ENCODE measurements around the gene RABL3.
"Not testable (repeated sequence)": the region's sequence is repeated elsewhere in the genome, so short reads cannot be mapped to it uniquely, and the experiment has no call there.

The RABL3 gene, protein sequence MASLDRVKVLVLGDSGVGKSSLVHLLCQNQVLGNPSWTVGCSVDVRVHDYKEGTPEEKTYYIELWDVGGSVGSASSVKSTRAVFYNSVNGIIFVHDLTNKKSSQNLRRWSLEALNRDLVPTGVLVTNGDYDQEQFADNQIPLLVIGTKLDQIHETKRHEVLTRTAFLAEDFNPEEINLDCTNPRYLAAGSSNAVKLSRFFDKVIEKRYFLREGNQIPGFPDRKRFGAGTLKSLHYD

DNA sequence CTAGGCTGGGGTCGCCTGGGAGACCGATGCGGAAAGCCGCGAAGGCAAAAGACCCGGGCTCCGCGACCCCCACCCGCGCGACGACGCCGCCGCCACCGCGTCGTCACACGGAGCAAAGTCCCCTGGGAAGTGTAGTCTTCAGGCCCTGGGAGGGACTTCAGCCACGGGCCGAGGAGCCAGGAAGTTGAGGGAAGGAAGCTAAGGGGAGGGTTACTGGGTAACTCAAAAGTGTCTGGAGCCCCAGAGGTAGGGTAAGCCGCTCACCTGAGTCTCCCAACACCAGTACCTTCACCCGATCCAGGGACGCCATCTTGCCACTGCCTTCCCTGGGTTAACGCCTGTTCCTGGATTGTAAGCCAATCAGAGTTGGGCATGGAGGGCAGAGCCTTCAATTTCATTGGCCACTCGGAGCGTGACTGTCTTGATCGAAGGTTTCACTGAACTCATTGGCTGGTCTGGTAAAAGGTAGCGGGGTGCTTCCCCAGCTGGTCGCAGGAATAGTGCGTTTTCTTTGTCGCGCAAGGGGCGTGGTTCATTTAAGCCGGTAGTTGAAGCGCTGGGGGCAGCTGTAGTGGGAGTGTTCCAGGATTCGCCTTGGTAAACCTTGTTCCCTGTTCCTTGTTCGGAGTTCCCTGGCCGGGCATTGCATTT lies at the start of gene RABL3, which contains the start of gene GTF2E1:
RABL3 (minus strand) TSS at position 319 of the 651 bp plus-strand sequence; CDS start at position 310, 9 bp downstream.
GTF2E1 (plus strand) TSS at position 547 of the 651 bp plus-strand sequence. CDS start 7,809 bp downstream, outside the sequence.
- peak; percentile 99 for DNase-seq

DNA sequence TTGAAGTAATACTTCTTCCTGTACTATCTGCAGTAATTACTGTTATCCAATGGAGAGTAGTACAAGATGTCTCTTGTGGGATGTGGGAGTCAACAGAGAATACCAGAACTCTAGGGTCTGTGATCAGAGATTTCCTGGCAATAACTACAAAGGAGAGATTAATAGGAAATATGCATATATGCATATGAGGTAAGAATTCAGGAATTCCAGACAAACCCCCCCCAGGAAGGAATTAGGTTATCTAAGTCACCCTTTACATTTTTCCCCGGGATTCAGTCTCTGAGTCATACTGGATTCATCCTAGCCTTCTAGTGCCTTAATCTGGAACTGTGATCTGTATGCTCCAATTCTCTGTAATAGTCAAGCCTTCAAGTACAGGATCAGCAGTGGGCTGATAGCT lies 49.6 kb upstream of the RABL3 start:
- DNase-seq: no peak

DNA sequence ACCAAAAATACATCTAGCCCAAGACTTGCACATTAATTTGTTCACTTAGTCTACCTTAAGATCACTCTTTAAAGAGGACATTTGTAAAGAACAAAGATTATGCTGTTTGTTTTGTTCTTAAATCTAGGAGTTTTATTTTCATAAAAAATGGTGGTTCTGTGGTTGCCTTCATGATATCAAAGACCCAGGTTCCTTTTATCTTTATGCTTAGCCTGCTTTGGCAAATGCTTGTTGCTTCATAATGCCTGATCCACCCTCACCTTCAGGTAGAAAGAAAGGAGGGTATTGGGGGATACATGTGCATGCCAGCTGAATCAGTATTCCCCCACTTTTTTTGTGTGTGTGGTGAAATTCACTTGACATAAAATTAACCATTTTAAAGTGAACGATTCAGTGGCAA lies 48.7 kb upstream of the RABL3 start:
- no peak for DNase-seq

DNA sequence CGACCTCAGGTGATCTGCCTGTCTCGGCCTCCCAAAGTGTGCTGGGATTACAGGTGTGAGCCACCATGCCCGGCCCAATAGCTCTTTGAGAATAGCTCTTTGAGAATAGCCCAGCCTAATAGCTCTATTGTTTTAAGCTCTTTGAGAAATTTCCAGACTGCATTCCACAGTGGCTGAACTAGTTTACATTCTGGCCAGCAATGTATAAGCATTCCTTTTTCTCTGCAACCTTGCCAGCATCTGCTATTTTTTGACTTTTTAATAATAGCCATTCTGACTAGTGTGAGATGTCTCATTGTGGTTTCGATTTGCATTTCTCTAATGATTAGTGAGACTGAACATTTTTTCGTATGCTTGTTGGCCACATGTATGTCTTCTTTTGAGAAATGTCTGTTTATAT lies 43.5 kb upstream of the RABL3 start:
- not testable (repeated sequence) for DNase-seq

DNA sequence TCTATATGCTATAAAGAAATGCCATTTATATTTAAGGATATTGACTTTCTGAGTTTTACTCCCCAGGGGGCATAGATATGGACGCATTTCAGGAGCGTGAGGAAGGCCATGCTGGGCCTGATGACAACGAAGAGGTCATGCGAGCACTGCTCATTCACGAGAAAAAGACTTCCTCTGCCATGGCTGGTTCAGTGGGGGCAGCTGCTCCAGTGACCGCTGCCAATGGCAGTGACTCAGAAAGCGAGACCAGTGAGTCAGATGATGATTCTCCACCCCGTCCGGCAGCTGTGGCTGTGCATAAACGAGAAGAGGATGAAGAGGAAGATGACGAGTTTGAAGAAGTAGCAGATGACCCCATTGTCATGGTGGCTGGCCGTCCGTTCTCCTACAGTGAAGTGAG lies 38.7 kb upstream of the RABL3 start:
- no peak for DNase-seq

DNA sequence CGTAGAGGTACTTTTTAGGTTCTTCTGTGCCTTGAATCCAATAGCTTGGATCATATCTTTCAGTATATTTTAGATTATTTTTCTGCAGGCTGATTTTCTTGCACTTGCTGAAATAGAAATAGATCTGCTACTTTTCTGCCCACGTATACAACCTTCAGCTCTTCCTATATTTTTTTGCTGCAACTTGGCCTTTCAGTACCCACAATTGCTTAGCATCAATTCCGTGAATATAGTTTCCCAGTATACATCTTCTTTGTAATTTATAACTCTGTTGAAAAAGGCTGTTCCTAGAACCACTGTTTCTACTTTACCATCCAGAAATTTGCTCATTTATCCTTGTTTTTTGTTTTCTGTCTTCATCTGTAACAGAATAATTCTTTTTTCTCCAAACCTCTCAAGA lies 36.5 kb upstream of the RABL3 start:
- no peak for DNase-seq

DNA sequence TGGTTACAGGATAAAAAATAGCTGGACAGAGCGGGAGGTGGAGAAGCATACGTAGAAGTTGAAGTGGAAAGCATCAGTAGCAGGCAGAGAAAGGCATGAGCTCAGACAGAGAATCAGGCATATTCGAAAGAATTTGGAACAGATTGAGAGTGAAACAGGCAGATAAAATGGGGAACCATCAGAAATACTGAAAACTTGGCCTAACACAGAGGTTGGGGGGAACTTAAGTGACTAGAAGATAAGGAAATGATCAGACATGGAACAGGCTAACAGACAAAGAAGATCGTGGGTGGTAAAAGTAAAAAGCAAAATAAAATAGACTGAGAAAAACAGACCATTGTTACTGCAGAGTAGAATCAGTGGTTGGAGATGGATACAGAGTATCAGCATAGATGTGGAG lies 33.1 kb upstream of the RABL3 start:
- no peak for DNase-seq

DNA sequence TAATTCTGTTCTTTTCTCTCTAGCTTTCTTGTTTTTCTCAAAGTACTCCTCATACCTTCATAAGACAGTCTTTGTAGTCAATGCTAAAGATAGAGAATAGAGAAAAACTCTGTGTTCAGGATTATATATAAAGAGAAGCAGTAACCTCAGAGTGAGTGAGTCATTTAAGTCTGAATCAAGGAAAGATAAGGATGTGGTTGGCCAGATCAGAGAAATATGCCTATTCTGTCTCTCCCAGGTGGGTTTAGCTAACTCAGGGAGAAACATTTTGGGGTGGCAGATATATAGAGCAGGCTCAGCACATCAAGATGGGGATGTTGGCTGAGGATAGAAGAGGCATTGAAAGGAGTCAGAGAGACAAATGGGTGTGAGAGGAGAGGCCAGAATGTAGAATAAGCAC lies 31.6 kb upstream of the RABL3 start:
- DNase-seq: no peak

DNA sequence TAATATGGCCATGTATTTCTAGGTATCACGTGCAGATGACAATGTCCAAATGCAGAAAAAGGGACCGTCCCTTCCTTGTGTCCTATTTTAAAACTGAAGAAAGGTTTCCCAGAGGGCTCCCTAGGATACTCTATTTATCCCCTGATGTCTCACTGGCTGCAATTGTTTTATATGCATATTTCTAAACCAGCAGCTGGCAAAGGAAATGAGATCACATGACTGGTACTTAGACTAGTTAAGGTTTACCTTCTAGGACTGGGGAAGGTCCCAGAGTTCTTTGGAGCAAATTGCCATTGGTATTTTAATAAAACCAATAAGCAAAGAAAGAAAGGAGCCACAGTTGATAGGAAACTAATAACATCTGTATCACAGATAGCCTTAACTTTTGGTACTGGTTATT lies 29.8 kb upstream of the RABL3 start:
- DNase-seq: no peak

DNA sequence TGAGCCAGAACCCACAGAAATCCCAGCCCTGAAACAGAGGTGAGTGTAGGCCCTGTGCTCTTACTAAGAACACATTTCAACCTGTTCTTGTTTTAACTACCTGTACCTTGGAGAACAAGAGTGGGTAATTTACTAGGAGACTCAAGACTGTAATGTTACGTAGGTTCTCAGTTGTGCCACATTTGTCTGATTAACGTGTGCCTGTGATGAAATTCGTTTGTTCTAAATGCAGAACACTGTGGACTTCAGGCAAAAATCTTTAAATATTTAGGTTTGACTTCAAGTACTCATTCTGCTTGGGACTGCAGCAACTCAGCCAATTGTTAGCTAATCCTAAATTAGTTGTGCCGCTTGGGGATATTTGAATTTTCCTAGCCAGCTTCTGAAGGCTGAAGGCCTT lies 28.6 kb upstream of the RABL3 start:
- DNase-seq: no peak

DNA sequence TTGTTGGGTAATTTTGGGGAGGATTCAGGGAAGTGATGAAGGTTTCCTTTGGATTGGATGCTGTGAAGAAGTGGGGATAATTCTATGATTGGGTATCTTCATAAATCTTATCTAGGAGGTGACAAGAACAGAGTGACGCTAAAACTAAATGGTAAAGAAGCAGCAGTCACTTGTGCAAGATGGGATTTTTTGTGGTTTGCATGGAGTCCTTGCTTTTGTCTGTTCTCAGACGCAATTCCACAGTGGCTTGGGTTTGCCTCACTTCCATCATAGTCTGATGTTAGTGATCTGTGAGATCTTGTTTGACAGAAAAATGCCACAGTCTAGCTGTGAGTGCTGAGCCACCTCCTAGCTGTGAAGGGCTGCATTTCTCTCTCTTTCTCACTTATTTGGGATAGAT lies 27.1 kb upstream of the RABL3 start:
- DNase-seq: no peak

DNA sequence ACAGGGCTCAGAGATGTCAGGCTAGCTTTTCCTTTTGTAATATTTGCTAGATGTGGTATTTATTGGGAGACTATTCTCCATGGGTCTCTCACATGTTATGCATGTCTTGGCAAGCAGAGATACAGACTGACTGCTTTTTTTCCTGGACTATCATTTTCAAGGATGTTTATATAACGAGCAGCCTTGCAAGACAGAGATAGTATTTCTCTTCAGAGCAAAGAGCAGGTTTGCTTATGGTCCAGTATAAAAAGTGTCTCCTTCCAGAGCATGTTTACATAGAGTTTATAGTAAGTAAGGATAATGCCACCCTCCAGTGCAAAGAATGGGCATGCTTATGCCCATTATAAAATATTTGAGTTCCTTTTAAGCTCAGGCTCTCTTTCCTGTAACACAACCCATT lies 24.8 kb upstream of the RABL3 start:
- DNase-seq: no peak

DNA sequence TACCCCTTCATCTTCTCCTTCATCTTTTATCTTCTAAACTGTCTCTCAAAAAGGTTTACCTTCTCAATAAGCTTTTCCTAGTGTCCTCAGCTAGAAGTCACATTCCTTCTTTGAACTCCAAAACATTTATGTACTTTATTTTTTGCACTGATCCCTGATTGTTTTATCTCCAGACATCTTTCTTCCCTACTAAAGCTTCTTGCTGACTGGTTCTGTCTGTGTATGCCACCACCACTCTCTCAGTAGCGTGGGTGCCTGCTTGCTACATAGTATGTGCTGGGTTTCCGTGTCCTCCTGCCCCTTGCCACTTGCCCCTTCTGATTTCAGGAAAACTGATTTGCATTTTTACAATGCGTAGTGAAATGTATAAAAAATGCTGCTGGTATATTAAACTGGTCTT lies 24.3 kb upstream of the RABL3 start:
- DNase-seq: no peak

DNA sequence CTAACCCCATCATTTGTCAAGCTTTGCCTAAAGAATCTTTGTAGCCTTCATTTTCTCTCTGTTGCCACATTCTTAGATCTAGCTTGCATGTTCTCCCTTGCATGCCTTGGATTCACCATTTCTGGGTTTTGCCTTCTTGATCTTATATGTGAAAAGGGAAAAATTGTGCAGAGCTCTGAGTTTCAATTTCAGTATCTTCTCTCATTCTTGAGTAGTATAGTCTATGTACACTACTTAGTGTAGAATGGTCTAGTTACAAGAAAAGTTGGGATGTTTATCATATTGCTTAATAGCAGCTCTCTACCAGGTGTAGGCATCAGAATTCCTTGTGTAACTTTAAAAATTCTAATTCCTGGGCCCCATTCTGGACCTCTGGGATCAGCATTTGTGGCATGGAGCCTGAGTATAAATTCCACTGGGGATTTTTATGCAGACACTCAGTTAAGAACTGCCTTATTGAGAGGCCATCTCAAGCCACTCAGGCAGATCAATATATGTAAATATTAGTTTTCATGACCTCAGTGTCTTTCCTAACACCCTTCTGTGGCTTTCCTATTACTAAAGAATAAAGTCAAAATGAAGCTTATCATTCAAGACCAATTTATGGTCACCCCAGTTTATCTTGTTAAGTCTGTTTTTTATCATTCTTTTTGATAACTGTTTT lies 23.6 kb upstream of the RABL3 start:
- DNase-seq: no peak

DNA sequence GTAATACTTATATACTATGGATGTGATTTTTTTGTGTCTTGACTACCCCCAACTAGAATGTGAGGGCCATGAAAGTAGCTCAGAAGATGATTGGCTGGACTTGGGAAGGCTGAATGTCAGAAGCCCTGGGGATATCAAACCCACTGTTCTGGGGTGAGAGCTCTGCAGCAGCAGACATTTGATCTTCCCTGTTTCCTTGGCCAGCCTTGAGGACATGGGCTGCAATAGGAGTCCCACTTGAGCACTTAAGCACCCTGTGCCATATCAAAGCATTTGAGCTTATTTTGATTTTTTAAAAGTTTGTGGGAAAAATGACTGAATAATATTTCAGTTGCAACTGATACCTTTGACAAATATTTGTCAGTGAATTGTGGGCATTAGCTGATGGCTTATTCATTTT lies 21.9 kb upstream of the RABL3 start:
- no peak for DNase-seq

DNA sequence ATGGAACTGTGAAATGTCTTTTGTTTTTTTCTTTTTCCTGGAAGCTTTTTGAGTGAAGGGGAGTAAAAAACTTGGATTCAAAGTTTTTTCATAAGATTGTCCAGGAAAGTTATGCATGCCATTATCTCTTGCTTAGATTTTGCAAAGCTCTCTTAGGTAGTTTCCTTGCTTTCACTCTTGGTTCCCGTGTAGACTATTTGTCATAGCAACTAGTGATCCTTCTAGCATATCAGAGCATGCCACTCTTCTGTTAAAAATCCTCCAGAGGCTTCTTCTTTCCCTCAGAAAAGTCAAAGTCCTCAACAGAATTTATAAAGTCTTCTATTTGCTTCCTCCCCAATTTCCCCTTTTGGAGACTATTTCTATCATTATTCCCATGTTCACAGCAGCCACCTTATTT lies 21.3 kb upstream of the RABL3 start:
- no peak for DNase-seq

DNA sequence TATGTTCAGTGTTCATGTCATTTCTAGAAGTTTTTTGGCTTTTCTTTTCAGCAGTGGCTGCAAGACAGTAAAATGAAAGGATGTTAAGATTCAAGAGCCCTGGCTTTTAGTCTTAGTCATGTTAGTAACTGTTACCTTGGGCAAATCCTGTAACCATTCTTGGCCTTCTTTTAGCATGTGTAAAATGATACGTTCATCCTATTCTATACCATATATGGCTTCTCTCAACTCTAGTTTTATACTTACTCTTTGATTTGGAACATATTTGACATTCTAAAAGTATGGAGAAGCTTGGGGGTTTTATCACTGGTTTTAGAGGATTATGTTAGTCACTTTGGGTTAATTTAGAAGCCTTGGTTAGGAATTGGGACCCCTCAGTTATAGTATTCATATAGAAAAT lies 20.3 kb upstream of the RABL3 start:
- no peak for DNase-seq

DNA sequence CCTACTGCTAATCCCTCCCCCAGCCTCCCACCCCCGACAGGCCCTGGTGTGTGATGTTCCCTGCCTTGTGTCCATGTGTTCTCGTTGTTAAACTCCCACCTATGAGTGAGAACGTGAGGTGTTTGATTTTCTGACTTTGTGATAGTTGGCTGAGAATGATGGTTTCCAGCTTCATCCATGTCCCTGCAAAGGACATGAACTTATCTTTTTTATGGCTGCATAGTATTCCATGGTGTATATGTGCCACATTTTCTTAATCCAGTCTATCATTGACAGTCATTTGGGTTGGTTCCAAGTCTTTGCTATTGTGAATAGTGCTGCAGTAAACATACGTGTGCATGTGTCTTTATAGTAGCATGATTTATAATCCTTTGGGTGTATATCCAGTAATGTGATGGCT lies 16.2 kb upstream of the RABL3 start:
- not testable (repeated sequence) for DNase-seq

DNA sequence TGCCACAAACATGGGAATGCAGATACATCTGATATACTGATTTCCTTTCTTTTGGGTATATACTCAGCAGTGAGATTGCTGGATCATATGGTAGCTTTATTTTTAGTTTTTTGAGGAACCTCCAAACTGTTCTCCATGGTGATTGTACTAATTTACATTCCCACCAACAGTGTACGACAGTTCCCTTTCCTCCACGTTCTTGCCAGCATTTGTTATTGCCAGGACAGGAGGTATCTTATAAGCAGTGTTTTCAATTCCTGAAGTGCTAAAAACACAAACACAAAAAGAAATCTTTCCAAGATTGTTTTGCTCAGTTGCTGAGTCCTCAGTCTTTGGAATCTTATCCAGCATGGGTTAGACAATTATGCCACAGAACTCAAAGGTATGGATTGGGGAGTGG lies 13.7 kb upstream of the RABL3 start:
- DNase-seq: no peak

DNA sequence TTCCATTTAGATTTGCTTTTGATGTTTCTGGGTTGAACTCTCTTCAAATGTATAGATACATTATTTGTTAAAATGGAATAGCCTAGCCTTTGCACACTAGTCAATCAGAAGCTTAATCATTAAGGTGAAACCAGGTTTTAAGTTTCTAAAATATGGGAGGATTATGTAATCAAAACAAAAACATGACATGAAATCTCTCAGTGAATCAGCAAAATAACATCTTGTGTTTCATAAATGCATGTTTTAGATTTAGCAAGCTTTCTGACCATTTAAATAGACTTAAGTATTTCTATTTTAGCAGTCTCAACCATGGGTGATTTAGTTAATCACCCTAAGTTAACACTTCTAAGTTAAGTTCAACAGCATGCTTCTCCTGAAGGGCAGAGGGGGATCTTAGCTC lies 11.5 kb upstream of the RABL3 start:
- no peak for DNase-seq

DNA sequence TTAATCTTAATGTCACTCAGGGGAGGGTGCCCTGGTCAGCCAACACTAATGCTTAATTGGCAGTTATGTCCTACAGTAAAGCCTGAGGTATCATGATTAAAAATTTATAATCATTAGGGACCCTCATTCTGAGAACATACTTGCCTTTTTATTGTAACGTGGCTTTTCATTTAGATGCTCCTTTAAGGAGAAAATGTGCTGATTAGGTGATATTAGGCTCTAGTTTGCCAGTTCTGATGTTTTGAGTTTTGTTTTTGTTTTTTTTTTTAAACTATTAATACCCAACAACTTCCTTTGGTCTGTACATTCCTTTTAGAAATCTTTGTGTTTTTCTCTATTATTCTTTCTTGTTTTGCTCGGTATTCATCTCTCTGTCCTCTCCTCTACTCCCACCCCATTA lies 10.5 kb upstream of the RABL3 start:
- DNase-seq: no peak

DNA sequence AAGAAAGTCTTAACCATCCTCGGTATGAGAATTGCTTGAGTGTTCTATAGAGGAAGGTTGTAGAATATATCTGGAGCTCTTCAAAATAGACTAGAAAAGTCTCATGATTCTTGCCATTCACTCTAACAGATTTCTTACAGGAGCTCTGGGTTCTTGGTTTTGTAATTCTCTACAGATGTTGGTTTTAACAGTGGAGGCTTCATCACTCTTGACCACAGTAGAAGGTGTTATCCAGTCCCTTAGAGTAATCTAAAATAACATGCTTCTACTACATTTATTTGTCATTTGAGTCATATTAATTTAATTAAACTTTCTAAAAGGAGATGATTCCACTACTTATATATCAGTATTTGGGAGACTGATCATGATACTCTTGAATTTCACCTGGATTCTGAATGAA lies 9.9 kb upstream of the RABL3 start:
- DNase-seq: no peak

DNA sequence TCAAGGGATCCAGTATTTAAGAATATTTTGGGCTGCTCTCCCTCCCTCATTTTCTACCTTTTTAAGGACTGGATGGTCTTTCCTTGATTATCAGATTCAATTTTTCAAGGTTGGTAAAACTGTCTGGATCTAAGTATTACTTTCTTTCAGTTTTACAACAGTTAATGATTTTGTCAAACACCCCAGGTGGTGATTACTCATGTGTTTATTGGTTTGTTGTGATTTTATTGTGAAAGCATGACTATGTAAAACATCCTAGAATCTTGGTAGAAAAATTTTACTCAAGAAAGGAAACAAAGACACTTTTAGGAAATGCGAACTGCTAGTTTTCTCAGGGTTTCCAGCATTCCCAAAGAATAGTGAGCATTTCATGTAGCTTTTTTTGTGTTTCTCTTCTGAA lies 7.5 kb upstream of the RABL3 start:
- no peak for DNase-seq

DNA sequence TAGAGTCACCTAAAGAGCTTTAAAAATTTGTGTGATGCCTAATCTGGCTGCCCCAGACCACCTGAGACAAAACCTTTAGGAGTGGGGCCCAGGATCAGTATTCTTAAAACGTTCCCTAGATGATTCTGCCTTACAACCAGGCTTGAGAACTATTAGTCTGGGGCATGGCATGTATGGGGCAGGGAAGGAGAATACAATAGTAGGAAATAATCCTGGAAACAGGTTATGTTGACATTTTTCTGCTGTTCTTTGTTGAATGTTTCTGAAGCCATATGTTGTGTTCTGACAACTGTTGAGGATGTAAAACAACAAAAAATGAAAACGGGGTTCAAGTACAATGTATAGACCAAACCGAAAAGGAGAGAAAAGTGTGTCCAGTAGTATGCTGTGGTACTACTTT lies 3.1 kb upstream of the RABL3 start:
- DNase-seq: no peak

Measured in NCI-H2029 (cell line).